ENCODE results near the gene DSCAML1.

DSCAML1 gene

DNA sequence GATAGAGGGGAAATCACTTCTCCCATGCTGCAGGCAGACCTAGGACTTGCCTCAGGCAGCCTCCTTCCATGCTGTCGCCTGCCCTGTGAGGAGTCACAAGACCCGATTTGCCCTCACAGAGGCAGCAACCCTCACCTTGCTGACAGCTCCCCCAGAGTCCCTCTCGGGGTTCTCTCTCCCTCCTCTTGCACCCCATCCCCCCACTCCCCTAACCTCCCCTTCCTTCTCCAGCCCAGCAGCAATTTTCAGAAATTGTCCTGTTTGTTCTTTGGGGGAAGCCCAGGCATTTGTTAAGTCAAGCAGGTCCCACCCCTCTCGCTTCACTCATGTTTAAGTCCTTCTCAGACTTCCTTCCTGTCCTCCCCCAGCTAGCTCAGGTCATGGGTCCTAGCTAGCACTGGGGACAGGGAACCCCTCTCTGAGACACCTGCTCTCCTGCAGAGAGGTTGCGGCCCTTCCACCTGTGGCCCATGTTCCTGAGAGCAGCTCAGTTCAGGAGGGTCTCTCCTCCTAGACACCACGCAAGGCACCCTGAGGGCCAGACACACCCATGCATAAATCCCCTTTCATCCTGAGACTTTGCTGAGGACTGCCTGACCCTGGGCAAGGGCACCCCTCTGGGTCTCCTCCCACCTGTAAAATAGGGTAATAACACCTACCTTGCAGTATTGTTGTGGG lies 33.8 kb upstream of the DSCAML1 start:
- no peak for DNase-seq

DNA sequence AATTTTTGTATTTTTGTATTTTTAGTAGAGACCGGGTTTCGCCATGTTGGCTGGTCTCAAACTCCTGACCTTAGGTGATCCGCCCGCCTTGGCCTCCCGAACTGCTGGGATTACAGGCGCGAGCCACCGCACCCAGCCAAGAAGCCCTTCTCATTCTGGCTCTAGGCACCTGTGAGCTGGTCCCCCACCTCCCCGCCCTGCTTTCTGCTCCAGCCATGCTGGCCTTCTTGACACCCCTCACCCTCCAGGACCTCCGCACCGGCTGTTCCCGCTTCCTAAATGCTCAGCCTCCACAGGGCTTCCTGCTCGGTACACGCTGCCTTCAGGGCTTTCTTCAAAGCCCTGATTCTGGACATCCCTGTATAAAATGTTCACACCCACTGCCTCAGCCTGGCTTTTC lies 33.1 kb upstream of the DSCAML1 start:
- DNase-seq, result no peak

DNA sequence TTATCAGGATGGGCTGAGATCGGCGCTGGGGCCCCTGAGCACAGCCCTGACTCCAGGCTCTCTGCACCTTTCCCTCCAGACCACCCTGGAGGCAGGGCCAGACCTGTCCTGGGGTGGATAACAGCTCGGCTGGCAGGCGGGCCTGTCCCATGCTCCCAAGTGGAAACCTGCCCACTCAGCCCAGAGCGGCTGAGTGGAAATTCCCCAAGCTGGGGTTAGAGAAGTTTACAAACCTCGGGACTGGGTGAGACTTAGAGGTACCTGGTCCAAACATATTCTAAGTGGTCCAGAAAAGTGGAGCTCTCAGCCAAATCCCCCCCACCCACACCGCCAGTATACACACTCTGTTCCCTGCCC lies 32.3 kb upstream of the DSCAML1 start:
- DNase-seq, result no peak

DNA sequence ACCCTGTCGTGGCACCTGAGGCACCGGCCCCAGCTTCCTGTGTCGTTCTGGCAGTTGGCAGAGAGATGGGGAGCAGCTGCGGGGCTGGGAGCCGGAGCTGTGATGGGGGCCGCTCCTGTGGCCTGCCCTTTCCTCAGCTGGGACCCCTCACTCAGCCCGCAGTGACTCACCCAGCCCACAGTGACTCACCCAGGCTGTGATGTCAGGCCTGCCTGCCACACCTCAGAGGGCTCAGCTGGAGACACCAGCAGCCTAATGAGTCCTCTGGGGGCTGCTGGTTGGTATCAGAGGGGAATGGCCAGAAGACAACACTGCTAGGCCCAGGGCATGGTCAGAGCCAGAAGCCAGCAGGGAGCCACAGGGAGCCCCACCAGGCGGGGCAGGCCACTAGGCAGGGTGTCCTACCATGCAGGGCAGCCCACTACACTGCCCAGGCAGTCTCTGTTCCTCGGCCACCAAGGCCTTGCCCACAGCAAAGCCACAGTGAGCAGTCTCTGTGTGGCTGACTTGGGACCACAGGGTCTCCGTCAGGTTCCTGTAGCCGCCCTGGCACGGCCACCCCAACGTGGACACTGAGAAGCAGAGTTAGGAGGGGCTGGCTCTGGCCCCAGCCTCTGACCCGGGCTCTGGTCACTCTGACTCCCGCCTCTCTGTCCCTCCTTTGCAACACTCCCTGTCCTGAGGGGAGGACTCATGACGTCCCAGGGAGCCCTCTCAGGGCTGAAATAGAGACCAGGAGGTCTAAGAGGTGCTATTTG lies 31.8 kb upstream of the DSCAML1 start:
- no peak for DNase-seq

DNA sequence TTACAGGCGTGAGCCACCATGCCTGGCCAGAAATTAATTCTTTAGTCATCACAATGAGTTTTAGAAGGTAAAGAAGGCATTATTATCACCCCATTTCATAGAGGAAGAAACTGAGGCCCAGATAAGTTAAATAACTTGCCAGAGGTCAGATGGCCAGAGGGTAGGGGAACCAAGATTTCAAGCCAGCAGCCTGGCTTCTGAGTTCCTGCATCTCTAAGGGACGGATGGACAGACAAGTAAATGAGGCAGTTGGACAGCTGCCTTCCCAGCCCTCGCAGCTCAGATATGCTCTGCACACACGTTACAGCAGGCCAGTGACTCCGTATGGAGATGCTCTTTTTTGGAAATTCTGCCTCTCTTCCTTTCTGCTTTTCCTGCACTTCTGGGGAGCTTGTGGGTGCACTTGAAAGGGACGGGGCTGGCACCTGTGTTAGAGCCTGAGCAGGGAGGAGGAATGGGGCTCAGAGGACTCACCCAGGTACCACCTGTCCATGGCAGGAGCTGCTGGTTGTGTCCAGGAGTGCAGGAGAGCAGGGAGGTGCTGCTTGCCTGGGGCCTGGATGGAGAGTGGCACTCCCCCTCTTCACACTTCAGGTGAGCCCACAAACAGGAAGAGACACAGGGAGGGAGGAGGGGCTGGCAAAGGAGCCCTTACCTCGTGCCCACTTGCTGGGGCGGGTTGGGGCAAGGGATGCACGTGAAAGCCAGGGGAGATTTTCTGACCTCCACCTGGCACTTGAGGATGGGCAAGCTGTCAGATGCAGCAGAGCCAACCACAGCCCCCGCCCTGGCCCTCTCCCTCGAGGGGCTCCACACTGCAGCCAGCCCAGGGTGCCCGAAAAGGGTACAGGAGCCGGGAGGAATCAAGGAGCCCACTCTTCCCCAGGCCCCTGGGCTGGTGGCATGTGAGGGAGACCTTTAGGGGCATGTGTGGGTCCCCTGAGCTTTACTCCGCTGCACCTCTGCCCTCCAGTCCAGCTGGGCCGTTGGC lies 30.8 kb upstream of the DSCAML1 start:
- DNase-seq, result no peak

DNA sequence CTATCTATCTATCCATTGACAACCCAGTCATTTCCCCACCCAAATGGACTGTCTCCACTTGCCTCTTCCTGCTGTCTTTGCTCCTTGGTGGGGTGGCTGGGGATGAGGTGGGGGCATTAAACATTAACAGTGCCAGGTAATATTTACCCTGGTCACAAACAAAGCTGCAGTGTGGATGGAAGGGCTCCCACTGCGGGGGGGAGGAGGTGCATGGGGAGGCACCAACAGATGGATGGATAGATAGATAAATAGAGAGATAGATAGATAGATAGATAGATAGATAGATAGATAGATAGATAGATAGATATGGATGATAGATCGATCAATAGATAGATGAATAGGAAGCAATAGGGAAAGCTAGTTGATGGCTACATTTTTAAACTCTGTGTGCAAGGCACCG lies 29.8 kb upstream of the DSCAML1 start:
- no peak for DNase-seq

DNA sequence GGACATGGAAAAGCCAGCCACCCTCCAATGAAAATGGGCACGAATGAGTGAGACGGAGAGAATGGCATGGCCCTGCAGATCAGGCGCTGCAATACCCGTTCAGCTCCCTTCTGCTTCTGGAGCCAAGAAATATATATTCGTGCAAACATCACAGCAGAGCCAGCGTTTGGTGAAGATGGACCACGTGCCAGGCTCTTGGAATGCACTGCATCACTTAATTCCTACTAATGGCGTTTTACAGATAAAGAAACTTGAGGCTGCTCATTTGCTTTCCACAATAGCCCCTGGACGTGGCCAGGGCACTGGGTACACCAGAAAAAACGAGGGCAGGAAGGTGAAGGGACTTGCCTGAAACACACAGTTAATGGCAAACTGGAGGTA lies 29.2 kb upstream of the DSCAML1 start:
- DNase-seq, result no peak

DNA sequence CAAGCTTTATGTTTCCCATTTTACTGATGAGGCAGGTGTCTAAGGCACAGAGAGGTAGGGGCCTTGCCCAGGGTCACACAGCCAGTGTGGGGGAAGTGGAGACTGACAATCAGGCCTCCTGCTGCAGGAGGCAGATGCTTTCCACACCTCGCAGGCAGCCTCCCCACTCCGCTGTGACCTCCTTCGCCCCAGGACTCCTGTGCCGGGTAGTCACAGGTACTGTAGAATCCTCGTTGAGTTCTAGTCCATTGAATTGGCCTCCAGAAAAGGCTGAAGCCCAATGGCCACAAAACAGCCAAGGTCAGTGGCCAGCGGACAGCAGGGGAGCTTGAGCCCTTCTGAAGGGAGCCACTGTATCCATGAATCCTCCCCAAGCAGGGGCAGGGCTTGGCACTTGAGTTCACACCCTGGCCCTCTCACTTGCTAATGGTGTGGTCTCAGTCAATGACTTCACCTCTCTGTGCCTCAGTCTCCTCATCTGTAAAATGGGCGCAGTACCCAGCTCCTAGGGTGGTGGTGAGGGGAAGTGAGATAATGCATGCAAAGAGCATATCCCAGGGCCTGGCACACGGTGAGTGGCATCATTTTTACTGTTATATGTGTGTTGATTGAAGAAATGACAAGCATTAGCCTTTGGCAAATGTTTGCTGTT lies 28.6 kb upstream of the DSCAML1 start:
- DNase-seq, result no peak

DNA sequence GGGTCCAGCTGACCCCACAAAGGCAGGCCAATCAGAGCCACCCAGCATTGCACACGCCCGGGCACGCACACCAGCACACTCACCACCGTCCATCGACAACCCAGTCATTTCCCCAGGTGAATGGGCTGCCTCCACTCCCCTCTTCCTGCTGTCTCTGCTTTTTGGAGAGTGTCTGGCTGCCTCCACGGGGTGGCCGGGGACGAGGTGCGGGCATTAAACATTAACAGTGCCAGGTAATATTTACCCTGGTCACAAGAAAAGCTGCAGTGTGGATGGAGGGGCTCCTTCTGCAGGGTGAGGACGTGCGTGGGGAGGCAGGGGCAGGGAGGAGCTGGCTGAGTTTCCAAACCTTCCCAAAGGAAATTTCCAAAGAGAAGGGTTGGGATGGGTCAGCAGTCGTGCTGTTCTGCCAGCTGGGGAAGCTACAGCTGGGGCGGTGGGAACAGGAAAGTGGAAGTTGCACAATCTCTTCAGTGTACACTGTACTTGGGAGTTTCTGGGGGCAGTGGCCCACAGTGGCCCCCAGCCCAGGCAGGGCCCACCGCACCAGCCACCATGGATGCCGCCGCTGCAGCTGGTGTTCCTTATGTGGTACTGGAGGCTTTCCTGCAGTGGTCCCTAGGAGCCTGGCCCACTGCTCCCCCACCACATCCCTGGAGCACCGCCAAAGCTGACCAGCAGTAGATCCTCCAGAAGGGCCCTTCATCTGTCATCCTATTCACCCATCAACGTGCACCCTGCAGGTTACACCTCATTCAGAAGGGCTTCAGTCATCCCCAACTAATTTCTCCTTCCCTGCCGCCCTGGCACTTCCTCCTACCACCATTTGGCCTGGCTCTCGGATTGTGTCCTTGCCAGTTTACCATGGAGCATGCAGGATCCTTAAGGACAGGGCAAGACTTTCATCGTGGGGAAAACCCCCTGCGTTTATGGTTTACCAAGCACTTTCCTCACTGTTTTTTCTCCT lies 27.8 kb upstream of the DSCAML1 start, which contains the start of gene FXYD2:
TSS of gene FXYD2 (minus strand) at position 174 of the 967 bp plus-strand sequence. CDS start at position 108, 66 bp downstream.
- no peak for DNase-seq

DNA sequence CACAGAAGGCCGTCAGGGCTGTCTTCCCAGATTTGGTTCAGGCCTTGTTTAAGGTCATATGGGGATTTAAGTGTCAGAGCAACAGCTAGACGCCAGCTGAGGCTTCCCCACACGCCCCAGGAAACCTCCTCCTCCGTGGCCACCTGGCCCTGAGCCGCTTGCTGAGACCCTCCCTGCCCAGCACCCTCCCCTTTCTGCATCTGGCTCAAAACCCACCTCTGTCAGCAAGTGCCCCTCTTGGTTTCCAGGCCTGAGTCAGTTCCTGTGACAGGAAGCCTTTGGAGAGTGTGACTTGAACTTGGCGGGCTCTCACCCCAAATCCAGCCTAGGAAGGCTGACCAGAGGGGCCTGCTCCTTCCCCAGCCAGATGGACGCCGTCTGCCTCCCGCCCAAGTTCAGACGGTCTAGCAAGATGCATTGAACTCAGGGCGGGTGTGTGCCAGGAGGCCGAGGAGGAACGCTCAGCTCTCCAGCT lies 27.0 kb upstream of the DSCAML1 start:
- peak; percentile 58 for DNase-seq

DNA sequence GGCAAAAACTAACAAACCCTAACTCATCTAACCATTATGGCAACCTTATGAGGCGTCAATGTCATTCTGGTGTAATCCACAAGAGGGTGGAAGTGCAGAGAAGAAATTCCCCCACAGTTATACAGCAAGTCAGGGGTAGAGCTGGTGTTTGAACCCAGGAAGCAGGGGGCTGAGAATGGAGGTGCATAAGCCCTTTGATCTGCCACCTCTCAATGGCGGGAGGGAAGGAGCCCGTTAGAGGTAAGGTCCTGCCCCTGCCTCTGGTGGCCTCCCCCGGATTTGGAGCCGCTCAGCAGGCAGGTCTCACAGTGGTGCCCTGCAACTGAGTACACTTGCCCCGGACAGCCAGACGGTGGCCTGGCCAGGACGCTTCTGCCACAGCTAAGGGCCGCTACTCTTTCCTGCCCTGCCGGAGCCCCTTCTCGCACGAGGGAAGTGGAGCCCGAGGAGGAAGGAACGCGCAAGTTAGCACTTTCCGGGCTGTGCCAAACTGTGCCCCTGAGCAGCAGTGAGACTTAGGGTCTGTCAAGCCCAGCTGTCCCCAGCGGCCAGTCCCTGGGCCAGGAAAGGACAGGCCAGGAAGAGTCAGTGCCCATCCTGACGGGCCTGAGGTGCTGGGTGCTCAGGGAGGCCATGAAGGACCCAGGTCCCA lies 26.4 kb upstream of the DSCAML1 start:
- no peak for DNase-seq

DNA sequence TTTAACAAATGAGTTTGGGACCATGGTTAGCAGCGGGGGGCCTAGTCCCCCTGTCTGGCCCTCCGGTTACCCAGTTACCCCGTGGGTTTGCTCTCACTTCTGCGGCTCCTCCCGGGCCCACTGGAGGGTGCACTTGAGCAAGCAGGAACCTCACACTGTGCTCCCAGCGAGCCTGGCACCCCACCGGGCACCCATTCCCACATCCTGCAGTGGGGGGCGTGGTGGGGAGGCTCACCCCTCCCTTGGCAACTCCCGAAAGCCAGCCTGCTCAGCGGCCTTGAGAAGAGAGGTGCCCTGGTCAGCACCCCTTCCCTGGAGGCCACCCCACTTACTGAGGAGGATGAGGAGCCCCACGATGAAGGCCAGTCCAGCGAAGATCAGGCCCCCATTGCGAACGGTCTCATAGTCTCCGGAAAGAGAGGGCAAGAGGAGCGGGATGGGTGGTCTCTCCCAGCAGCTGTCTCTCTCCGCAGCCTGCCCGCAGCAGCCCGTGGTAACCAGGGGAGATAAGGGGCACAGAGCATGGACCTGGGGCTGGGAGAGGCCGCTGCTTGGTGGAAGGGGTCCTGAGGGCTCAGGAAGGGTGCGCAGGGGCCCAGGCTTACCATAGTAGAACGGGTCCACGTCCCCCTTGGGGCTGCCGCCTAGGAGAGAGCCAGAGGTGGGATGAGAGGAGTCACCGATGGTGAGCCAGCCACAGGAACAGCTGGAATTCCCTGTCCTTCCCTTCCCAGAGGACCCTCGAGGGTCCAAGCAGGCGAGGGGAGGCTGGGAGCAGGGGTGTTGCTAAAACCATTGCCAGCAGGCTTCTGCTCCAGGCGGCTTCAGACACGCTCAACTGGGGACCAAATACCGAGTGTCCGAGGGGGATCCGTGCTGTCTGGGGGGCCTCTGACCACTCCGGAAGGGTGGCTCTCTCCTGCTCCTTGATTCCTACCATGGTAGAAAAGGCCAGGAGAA lies 25.3 kb upstream of the DSCAML1 start:
- DNase-seq, result no peak

DNA sequence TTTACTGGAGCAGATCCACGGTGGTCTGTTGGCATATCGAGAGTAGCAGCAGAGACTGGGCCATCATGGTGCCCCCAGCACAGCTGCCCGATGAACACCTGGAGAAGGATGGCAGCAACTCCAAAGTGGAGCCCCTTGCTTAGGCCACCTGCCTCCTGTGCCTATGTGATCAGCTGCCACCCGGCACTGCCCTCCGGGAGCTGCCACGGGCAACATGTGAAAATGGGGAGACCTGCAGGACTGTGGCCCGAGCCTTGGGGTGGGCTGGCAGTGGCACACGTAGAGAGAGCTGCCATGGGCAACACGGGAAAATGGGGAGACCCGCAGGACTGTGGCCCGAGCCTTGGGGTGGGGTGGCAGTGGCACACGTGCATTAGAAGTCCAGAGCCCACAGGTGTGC lies 24.4 kb upstream of the DSCAML1 start:
- DNase-seq, result no peak

DNA sequence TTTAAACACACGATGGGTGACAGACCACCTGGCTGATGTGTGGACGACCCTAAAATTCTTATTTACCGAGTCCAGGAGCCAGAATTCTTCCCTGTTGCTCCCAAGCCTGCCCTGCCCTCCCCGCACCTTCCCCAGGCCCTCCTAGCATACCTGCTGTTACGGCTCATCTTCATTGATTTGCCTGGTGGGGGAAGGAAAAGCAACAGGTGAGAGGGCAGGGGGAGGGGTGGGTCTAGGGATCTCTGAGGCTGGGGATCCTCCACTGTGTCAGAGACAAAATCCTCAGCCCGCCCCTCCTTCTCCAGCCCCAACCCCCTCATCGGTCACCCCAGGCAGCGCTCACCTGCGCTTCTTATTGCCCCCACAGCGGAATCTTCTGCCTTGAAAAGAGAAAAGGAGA lies 23.5 kb upstream of the DSCAML1 start:
- no peak for DNase-seq

DNA sequence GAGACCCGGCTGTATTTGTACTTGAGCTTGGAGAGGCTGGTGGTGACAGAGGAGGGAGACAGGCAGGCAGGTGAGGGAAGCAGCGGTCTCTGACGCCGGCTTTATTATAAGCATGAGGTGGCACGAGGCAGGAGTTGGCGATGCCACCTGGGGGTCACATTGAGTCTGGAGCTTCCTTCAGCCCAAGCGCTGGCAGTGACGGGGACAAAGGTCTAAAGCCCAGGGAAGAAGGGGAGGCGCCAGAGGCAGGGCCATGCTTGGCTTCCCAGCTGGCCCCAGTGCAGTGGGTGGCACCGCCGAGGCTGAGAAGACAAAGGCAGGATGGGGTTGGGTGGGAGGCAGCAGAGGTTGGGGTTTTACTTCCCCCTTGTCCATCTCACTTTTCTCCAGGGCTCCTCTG lies 23.1 kb upstream of the DSCAML1 start:
- no peak for DNase-seq

DNA sequence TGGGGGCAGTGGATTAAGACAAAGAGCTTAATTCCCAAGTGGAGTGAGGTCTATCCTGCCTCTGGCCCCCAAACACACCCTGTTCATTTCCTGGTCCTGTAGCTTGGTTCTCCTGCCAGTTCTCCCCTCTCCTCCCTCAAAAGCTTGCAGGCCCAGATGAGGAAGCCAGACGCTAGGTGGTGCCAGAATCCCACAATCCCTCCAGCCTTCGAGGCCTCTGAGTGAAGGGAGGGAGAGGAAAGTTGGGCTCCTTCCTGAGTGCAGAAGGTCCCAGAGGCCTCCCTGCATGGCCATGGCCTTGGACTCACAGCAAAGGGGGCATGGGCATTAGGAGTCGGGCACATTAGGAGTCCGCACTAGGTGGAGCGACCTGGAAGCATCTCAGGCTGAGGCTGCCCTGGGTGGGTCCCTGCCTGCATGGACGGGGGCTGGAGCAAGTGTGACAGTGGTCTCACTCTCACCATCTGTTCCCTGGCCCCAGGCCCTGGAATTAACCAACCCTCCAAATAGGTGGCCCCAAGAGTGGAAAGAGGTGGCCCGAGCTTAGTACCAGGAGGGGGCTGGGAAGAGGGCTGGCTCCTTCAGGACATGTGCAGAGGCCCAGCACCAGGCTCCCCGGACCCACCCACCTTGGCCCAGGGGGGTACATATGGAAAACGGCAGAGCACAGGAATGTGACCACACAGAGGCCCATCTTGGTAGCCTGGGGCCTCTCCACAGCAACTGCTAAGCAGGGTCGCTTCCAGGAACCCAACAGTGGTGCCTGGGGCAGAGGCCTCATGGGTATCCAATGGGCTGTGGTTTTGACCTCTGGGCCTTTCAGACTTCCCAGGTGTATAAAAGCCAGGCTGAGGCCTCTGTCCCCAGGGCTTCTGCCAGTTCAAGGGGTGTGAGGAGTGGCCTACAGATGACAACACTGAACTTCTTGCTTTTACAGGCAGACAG lies 22.4 kb upstream of the DSCAML1 start:
- DNase-seq, result peak; percentile 96

DNA sequence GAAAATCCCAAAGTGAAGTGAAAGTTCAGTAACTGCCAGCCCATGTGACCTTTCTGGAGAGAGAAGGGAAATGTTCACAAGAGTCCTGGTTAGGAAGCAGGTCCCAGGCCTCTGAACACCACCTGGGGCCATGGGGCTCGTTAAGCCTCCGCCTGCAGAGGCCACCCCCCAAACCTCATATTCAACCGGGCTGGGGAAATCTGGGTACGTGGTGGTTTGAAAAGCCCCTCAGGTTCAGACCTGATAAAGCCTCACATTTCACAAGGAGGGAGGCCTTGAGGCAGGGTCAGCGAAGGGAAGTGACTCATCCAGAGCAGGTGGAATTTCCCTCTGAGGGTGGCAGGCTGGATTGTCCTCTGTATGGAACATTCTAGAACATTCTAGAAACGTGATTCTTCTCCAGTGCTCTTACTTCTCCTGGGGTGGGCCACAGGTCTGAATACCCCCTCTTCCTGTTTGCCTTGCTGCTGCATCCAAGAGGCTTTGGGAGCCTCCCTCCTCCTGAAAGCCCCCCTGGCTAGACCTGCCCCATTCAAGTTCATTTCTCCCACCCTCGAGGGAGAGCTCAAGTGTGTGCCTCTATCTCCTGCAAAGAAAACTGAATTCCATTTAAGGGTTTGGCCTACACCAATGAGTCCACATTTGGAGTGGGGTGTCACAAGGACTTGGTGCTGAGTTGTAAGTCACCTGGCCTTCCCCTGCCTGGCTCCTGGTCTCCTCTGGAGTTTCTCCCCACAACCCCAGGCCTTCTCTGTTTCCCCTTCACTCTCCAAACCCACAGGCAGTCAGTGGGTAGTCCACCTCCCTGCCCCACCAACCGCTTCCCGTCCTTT lies 21.2 kb upstream of the DSCAML1 start:
- no peak for DNase-seq

All from eye (tissue), 1 donor.